ENCODE data around the gene OSBP2. TPM values are rescaled to one million over a fixed set of nuclear protein-coding genes. Genes with fewer than 3 reads are reported as not detected.
A peak's percentile ranks its signal among the peaks of the same experiment; 100 is the strongest.

The OSBP2 gene
- total and polyA plus RNA-seq, 10 of the 15 experiments (the other 5 are each of a cell fraction or from before 2014, with no cell fraction given) = 0.11 to 7.7 (median 3.6) TPM

- TF ChIP-seq CREM (IDR thresholded peaks at IDR 0.05; ENCODE audit: low read depth) = 0 out of 2 replicates have a peak, but pooled peaks have one; percentile 18
- TF ChIP-seq BHLHE40 (IDR thresholded peaks at IDR 0.05; ENCODE audit: borderline replicate concordance in 1 of 2, low read depth in 2 of 2, low read length in 1 of 2) = peak in 1 of 2 experiments; percentile 53; a peak in 1 of 4 replicates
Observed at GRCh38 chr22:30649430-30650007, 45.2 kb upstream of the OSBP2 start (continued).

GRCh38 chr22:30650508-30651116, 44.1 kb upstream of the OSBP2 start:
- H3K9ac ChIP-seq (ENCODE audit: control insufficient read depth, insufficient read depth, low read length) = no peak overlapping the region
- no peaks in the 10 kb centered on the region for H3K9me3 ChIP-seq (replicated peaks; ENCODE audit: control insufficient read depth, insufficient read depth, low read length)
- H3K27me3 ChIP-seq (replicated peaks in 1 of 2; ENCODE audit: control insufficient read depth in 2 of 2, insufficient read depth in 2 of 2, low read length in 1 of 2) = no peaks in the 10 kb centered on the region
- no peaks in the 10 kb centered on the region for H3K79me2 ChIP-seq (ENCODE audit: control insufficient read depth, insufficient read depth, low read length)
- BruUV-seq (replicated peaks) = no TSS peak
- ChIA-PET SMC1A (ENCODE audit: uncharacterized antibody, unreplicated experiment) (interaction anchor here (0.8 kb wide), 1 partner anchor 104 kb away, joined by 4 read pairs; no protein-coding TSS in a partner anchor), RAD21 (ENCODE audit: unreplicated experiment) (interaction anchor here (0.5 to 2.3 kb wide), 4 partner anchors 13 to 269 kb away, joined by 3 to 12 read pairs (median 4); partner anchors contain the start of gene SLC35E4), CTCF (interaction anchor here (0.6 to 2.3 kb wide), 8 partner anchors 10 to 463 kb away, joined by 3 to 15 read pairs (median 3); partner anchors contain the start of gene SLC35E4), POLR2A (interaction anchor here (0.7 to 1.7 kb wide), 2 partner anchors 16 to 261 kb away, joined by 3 to 4 read pairs; partner anchors contain the start of gene SLC35E4)
- H3K36me3 ChIP-seq (ENCODE audit: control insufficient read depth in 2 of 2, insufficient read depth in 2 of 2, low read length in 1 of 2) = no peaks in the 10 kb centered on the region; a peak in 2 of 4 replicates
- DNase-seq (ENCODE audit: low read depth, low spot score) = no peak
- H3K4me2 ChIP-seq (ENCODE audit: control insufficient read depth, insufficient read depth) = no peak overlapping the region
- ATAC-seq = no peak
- in situ Hi-C loops (cut with MboI) = no loop called here
- no peaks in the 10 kb centered on the region for H4K20me1 ChIP-seq (ENCODE audit: control insufficient read depth, insufficient read depth)
- no peak overlapping the region for H3K27ac ChIP-seq (ENCODE audit: control insufficient read depth, insufficient read depth)
- peaks cover 8% of the 10 kb centered on the region for H3K4me1 ChIP-seq (ENCODE audit: control insufficient read depth, insufficient read depth, low read length)
- no peak for TF ChIP-seq ZBED1 (IDR thresholded peaks at IDR 0.05; ENCODE audit: borderline replicate concordance)
- no peak for TF ChIP-seq CHD1 (IDR thresholded peaks at IDR 0.05; ENCODE audit: low read depth, low read length)
- no peak for TF ChIP-seq STAT3 (IDR thresholded peaks at IDR 0.05; ENCODE audit: low read depth, low read length)
- TF ChIP-seq SPI1 (IDR thresholded peaks at IDR 0.05; ENCODE audit: borderline replicate concordance, insufficient read depth, low read depth, low read length) = no peak
- TF ChIP-seq NR2C1 (IDR thresholded peaks at IDR 0.05) = no peak
- no peak for TF ChIP-seq PAX5 (IDR thresholded peaks at IDR 0.05; ENCODE audit: borderline replicate concordance, low read depth, low read length)
- TF ChIP-seq KLF5 (IDR thresholded peaks at IDR 0.05; ENCODE audit: partially characterized antibody) = no peak
- no peak for TF ChIP-seq STAT1 (conservative IDR thresholded peaks at IDR 0.05)
- TF ChIP-seq, protein P1, sequence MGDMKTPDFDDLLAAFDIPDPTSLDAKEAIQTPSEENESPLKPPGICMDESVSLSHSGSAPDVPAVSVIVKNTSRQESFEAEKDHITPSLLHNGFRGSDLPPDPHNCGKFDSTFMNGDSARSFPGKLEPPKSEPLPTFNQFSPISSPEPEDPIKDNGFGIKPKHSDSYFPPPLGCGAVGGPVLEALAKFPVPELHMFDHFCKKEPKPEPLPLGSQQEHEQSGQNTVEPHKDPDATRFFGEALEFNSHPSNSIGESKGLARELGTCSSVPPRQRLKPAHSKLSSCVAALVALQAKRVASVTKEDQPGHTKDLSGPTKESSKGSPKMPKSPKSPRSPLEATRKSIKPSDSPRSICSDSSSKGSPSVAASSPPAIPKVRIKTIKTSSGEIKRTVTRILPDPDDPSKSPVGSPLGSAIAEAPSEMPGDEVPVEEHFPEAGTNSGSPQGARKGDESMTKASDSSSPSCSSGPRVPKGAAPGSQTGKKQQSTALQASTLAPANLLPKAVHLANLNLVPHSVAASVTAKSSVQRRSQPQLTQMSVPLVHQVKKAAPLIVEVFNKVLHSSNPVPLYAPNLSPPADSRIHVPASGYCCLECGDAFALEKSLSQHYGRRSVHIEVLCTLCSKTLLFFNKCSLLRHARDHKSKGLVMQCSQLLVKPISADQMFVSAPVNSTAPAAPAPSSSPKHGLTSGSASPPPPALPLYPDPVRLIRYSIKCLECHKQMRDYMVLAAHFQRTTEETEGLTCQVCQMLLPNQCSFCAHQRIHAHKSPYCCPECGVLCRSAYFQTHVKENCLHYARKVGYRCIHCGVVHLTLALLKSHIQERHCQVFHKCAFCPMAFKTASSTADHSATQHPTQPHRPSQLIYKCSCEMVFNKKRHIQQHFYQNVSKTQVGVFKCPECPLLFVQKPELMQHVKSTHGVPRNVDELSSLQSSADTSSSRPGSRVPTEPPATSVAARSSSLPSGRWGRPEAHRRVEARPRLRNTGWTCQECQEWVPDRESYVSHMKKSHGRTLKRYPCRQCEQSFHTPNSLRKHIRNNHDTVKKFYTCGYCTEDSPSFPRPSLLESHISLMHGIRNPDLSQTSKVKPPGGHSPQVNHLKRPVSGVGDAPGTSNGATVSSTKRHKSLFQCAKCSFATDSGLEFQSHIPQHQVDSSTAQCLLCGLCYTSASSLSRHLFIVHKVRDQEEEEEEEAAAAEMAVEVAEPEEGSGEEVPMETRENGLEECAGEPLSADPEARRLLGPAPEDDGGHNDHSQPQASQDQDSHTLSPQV (IDR thresholded peaks at IDR 0.05) = no peak
- no peak for TF ChIP-seq SIN3A (IDR thresholded peaks at IDR 0.05; ENCODE audit: low read depth, low read length)
- no peak for TF ChIP-seq DPF2 (IDR thresholded peaks at IDR 0.05)
- no peak for TF ChIP-seq TBL1XR1 (IDR thresholded peaks at IDR 0.05; ENCODE audit: low read depth, low read length)
- TF ChIP-seq TAF1 (IDR thresholded peaks at IDR 0.05; ENCODE audit: borderline replicate concordance, low read depth, low read length) = no peak
- H2AFZ ChIP-seq (ENCODE audit: control insufficient read depth, low read depth, low read length) = no peak overlapping the region
- FAIRE-seq = no peak
- 63% methylated on average over 5 of the region's 5 CpGs for WGBS (ENCODE audit: insufficient coverage, insufficient replicate concordance, low lambda C conversion rate, missing lambda C conversion rate)
- H3K4me3 ChIP-seq = no peak overlapping the region
- intact Hi-C loops (cut with micrococcal nuclease; ENCODE audit: unreplicated experiment) = no loop called here
